ENCODE measurements around the gene LRMDA. TPM values are rescaled to one million over a fixed set of nuclear protein-coding genes. Genes with fewer than 3 reads are reported as not detected.

Gene LRMDA
- total RNA-seq, 1 experiment from 2014 or later: 4.8 TPM

GRCh38 chr10:75999515-76000209 is 568.2 kb downstream of the LRMDA start (continued):
- no peak for TF ChIP-seq REST (IDR thresholded peaks at IDR 0.05; ENCODE audit: low read depth)
- TF ChIP-seq JUND (IDR thresholded peaks at IDR 0.05): no peak

- Histone ChIP-seq H2AFZ (ENCODE audit: low read depth, low read length, poor library complexity, severe bottlenecking) (no peak overlapping the region), H3K79me2 (ENCODE audit: insufficient read depth, low read length) (no peaks in the 10 kb centered on the region), H4K20me1 (ENCODE audit: insufficient read depth) (no peaks in the 10 kb centered on the region), H3K9ac (ENCODE audit: low read length) (no peak overlapping the region), H3K9me3 (ENCODE audit: control insufficient read depth in 1 of 2, insufficient read depth in 1 of 2, low read depth in 1 of 2, low read length in 2 of 2) (no peaks in the 10 kb centered on the region), H3K36me3 (ENCODE audit: control insufficient read depth in 1 of 2, insufficient read depth in 2 of 2, low read length in 2 of 2) (no peaks in the 10 kb centered on the region), H3K4me2 (ENCODE audit: low read length) (no peak overlapping the region), H3K4me3 (replicated peaks in 1 of 2; ENCODE audit: low read depth in 1 of 2, low read length in 2 of 2) (no peak overlapping the region), H3K4me1 (ENCODE audit: control insufficient read depth in 1 of 2, insufficient read depth in 2 of 2, low read length in 2 of 2) (no peaks in the 10 kb centered on the region), H3K27ac (ENCODE audit: low read depth, low read length) (no peak overlapping the region), H3K9me2 (ENCODE audit: insufficient read depth) (no peaks in the 10 kb centered on the region), H3K27me3 (ENCODE audit: insufficient read depth, low read length) (peaks cover 13% of the 10 kb centered on the region)
- ATAC-seq: no peak
- RAD21 ChIA-PET (ENCODE audit: low non-redundant PET in 1 of 2, low total read pairs in 2 of 2, uncharacterized antibody in 2 of 2, unreplicated experiment in 2 of 2): no interaction called here
- no TSS peak for BruUV-seq (replicated peaks)
- TF ChIP-seq CEBPB (IDR thresholded peaks at IDR 0.05; ENCODE audit: low read depth) (no peak), FOSL1 (IDR thresholded peaks at IDR 0.05; ENCODE audit: low read depth) (no peak), TCF7L2 (IDR thresholded peaks at IDR 0.05; ENCODE audit: borderline replicate concordance, extremely low read depth, insufficient read depth, insufficient read length) (no peak)
- TF ChIP-seq, protein P1, sequence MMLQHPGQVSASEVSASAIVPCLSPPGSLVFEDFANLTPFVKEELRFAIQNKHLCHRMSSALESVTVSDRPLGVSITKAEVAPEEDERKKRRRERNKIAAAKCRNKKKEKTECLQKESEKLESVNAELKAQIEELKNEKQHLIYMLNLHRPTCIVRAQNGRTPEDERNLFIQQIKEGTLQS (IDR thresholded peaks at IDR 0.05): no peak
- CTCF ChIA-PET: no interaction called here
- intact Hi-C loops (cut with micrococcal nuclease): no loop called here
- DNase-seq (ENCODE audit: low read depth, low spot score): no peak
- POLR2A ChIA-PET: no interaction called here
Measured at GRCh38 chr10:76000550-76000949, 569.1 kb downstream of the LRMDA start.

Measured in HCT116 (cell line).